ENCODE measurements around the gene ZDHHC13. TPM values are rescaled to one million over a fixed set of nuclear protein-coding genes. Genes with fewer than 3 reads are reported as not detected.

ZDHHC13 gene
- total RNA-seq, 4 donors from 2014 or later, result 19.5 to 26.9 (median 24.7) TPM

GRCh38 chr11:19089421-19089820 is 27.5 kb upstream of the ZDHHC13 start:
- 96 to 97% methylated on average over 4 to 5 of the region's 5 CpGs for WGBS, 2 donors
- H3K4me1 ChIP-seq, result no peaks in the 10 kb centered on the region
- H3K4me3 ChIP-seq (replicated peaks in 1 of 3), result no peak overlapping the region
- no peak for TF ChIP-seq CTCF (IDR thresholded peaks at IDR 0.05)
- H3K36me3 ChIP-seq, result no peaks in the 10 kb centered on the region
- H3K9me3 ChIP-seq, result no peaks in the 10 kb centered on the region
- H3K27me3 ChIP-seq, result no peaks in the 10 kb centered on the region
- no peak overlapping the region for H3K27ac ChIP-seq
- DNase-seq, result no peak
- intact Hi-C loops (cut with DNase I), result no loop called here

- intact Hi-C loops (cut with DNase I), result no loop called here
- no peak overlapping the region for H3K4me3 ChIP-seq (replicated peaks in 1 of 3)
- DNase-seq, result no peak
Measured at GRCh38 chr11:19091366-19091765, 25.6 kb upstream of the ZDHHC13 start.

GRCh38 chr11:19092342-19092741 is 24.6 kb upstream of the ZDHHC13 start:
- WGBS, 2 donors, result 85 to 87% methylated on average over 3 of the region's 3 CpGs
- no peaks in the 10 kb centered on the region for H3K9me3 ChIP-seq
- no peak for TF ChIP-seq POLR2A (IDR thresholded peaks at IDR 0.05)
- TF ChIP-seq CTCF (IDR thresholded peaks at IDR 0.05), result no peak
- H3K27ac ChIP-seq, result no peak overlapping the region
- no peaks in the 10 kb centered on the region for H3K4me1 ChIP-seq
- H3K27me3 ChIP-seq, result no peaks in the 10 kb centered on the region
- intact Hi-C loops (cut with DNase I), result no loop called here
- no peaks in the 10 kb centered on the region for H3K36me3 ChIP-seq
- no peak overlapping the region for H3K4me3 ChIP-seq (replicated peaks in 1 of 3)
- DNase-seq, result no peak

More at GRCh38 chr11:19091366-19091765, 25.6 kb upstream of the ZDHHC13 start:
- H3K27me3 ChIP-seq, result no peaks in the 10 kb centered on the region
- WGBS, 2 donors, result 86 to 89% methylated on average over 1 of the region's 1 CpG
- H3K4me1 ChIP-seq, result no peaks in the 10 kb centered on the region
- TF ChIP-seq POLR2A (IDR thresholded peaks at IDR 0.05), result no peak
- no peak for TF ChIP-seq CTCF (IDR thresholded peaks at IDR 0.05)
- no peaks in the 10 kb centered on the region for H3K36me3 ChIP-seq
- H3K27ac ChIP-seq, result no peak overlapping the region
- no peaks in the 10 kb centered on the region for H3K9me3 ChIP-seq

- Histone ChIP-seq H3K4me3 (replicated peaks in 1 of 3) (no peak overlapping the region), H3K27ac (no peak overlapping the region), H3K9me3 (no peaks in the 10 kb centered on the region), H3K27me3 (no peaks in the 10 kb centered on the region), H3K36me3 (no peaks in the 10 kb centered on the region), H3K4me1 (no peaks in the 10 kb centered on the region)
- 91 to 95% methylated on average over 2 of the region's 2 CpGs for WGBS, 2 donors
- TF ChIP-seq POLR2A (IDR thresholded peaks at IDR 0.05), result no peak
- no peak for TF ChIP-seq CTCF (IDR thresholded peaks at IDR 0.05)
- intact Hi-C loops (cut with DNase I), result no loop called here
- DNase-seq, result peak in 1 of 2 donors; percentile 5
Measured at GRCh38 chr11:19092850-19093249, 24.1 kb upstream of the ZDHHC13 start.

- Histone ChIP-seq H3K27ac (no peak overlapping the region), H3K4me1 (no peaks in the 10 kb centered on the region), H3K4me3 (replicated peaks in 1 of 3) (no peak overlapping the region), H3K27me3 (no peaks in the 10 kb centered on the region), H3K36me3 (no peaks in the 10 kb centered on the region), H3K9me3 (no peaks in the 10 kb centered on the region)
- TF ChIP-seq POLR2A (IDR thresholded peaks at IDR 0.05) (no peak), CTCF (IDR thresholded peaks at IDR 0.05) (no peak)
- 73 to 80% methylated on average over 4 of the region's 4 CpGs for WGBS, 2 donors
- intact Hi-C loops (cut with DNase I), result no loop called here
- DNase-seq, result no peak
Measured at GRCh38 chr11:19093976-19094375, 23.0 kb upstream of the ZDHHC13 start.

All from thyroid gland (tissue), 4 donors.